ENCODE results near the gene BMPR1B.
"Not testable (repeated sequence)": the region's sequence is repeated elsewhere in the genome, so short reads cannot be mapped to it uniquely, and the experiment has no call there.

Gene BMPR1B

GRCh38 chr4:95108883-95109421, 351.2 kb downstream of the BMPR1B start:
- H3K27me3 ChIP-seq (ENCODE audit: insufficient read depth, low read length): no peaks in the 10 kb centered on the region
- H3K4me1 ChIP-seq (ENCODE audit: insufficient read depth, low read length): no peaks in the 10 kb centered on the region
- no peaks in the 10 kb centered on the region for H3K9me3 ChIP-seq (ENCODE audit: low read length)
- peaks cover 74% of the 10 kb centered on the region for H3K36me3 ChIP-seq (ENCODE audit: insufficient read depth, low read length)
- H2AFZ ChIP-seq (ENCODE audit: low read depth, low read length): no peak overlapping the region
- no peak overlapping the region for H3K4me3 ChIP-seq (ENCODE audit: low read length)

GRCh38 chr4:95114521-95114920, 356.8 kb downstream of the BMPR1B start:
- peaks cover 85% of the 10 kb centered on the region for H3K36me3 ChIP-seq (ENCODE audit: insufficient read depth, low read length)
- no peaks in the 10 kb centered on the region for H3K27me3 ChIP-seq (ENCODE audit: insufficient read depth, low read length)
- no peak overlapping the region for H2AFZ ChIP-seq (ENCODE audit: low read depth, low read length)
- no peaks in the 10 kb centered on the region for H3K4me1 ChIP-seq (ENCODE audit: insufficient read depth, low read length)
- no peaks in the 10 kb centered on the region for H3K9me3 ChIP-seq (ENCODE audit: low read length)
- no peak overlapping the region for H3K4me3 ChIP-seq (ENCODE audit: low read length)

- no peak overlapping the region for H2AFZ ChIP-seq (ENCODE audit: low read depth, low read length)
Observed at GRCh38 chr4:95118497-95118896, 360.7 kb downstream of the BMPR1B start.

GRCh38 chr4:95120456-95120855, 362.7 kb downstream of the BMPR1B start:
- peaks cover 76% of the 10 kb centered on the region for H3K36me3 ChIP-seq (ENCODE audit: insufficient read depth, low read length)
- H3K4me1 ChIP-seq (ENCODE audit: insufficient read depth, low read length): no peaks in the 10 kb centered on the region

More at GRCh38 chr4:95118497-95118896, 360.7 kb downstream of the BMPR1B start:
- Histone ChIP-seq H3K9me3 (ENCODE audit: low read length) (no peaks in the 10 kb centered on the region), H3K27me3 (ENCODE audit: insufficient read depth, low read length) (no peaks in the 10 kb centered on the region), H3K36me3 (ENCODE audit: insufficient read depth, low read length) (peaks cover 80% of the 10 kb centered on the region), H3K4me3 (ENCODE audit: low read length) (no peak overlapping the region), H3K4me1 (ENCODE audit: insufficient read depth, low read length) (no peaks in the 10 kb centered on the region)

GRCh38 chr4:95122001-95122400, 364.2 kb downstream of the BMPR1B start:
- no peak overlapping the region for H2AFZ ChIP-seq (ENCODE audit: low read depth, low read length)
- H3K36me3 ChIP-seq (ENCODE audit: insufficient read depth, low read length): peaks cover 75% of the 10 kb centered on the region
- no peaks in the 10 kb centered on the region for H3K27me3 ChIP-seq (ENCODE audit: insufficient read depth, low read length)
- no peak overlapping the region for H3K4me3 ChIP-seq (ENCODE audit: low read length)
- H3K4me1 ChIP-seq (ENCODE audit: insufficient read depth, low read length): no peaks in the 10 kb centered on the region
- no peaks in the 10 kb centered on the region for H3K9me3 ChIP-seq (ENCODE audit: low read length)

More at GRCh38 chr4:95120456-95120855, 362.7 kb downstream of the BMPR1B start:
- no peak overlapping the region for H2AFZ ChIP-seq (ENCODE audit: low read depth, low read length)
- H3K4me3 ChIP-seq (ENCODE audit: low read length): no peak overlapping the region
- no peaks in the 10 kb centered on the region for H3K27me3 ChIP-seq (ENCODE audit: insufficient read depth, low read length)
- no peaks in the 10 kb centered on the region for H3K9me3 ChIP-seq (ENCODE audit: low read length)

GRCh38 chr4:95124906-95125504, 367.2 kb downstream of the BMPR1B start:
- Histone ChIP-seq H2AFZ (ENCODE audit: low read depth, low read length) (no peak overlapping the region), H3K27me3 (ENCODE audit: insufficient read depth, low read length) (no peaks in the 10 kb centered on the region), H3K36me3 (ENCODE audit: insufficient read depth, low read length) (peaks cover 70% of the 10 kb centered on the region), H3K4me1 (ENCODE audit: insufficient read depth, low read length) (no peaks in the 10 kb centered on the region), H3K9me3 (ENCODE audit: low read length) (no peaks in the 10 kb centered on the region), H3K4me3 (ENCODE audit: low read length) (no peak overlapping the region)

- Histone ChIP-seq H3K4me3 (ENCODE audit: low read length) (no peak overlapping the region), H3K9me3 (ENCODE audit: low read length) (peaks cover 9% of the 10 kb centered on the region), H3K4me1 (ENCODE audit: insufficient read depth, low read length) (no peaks in the 10 kb centered on the region), H2AFZ (ENCODE audit: low read depth, low read length) (no peak overlapping the region), H3K36me3 (ENCODE audit: insufficient read depth, low read length) (peaks cover 85% of the 10 kb centered on the region), H3K27me3 (ENCODE audit: insufficient read depth, low read length) (no peaks in the 10 kb centered on the region)
Observed at GRCh38 chr4:95129031-95129430, 371.3 kb downstream of the BMPR1B start.

- H3K36me3 ChIP-seq (ENCODE audit: insufficient read depth, low read length): peaks cover 84% of the 10 kb centered on the region
- no peaks in the 10 kb centered on the region for H3K27me3 ChIP-seq (ENCODE audit: insufficient read depth, low read length)
- H2AFZ ChIP-seq (ENCODE audit: low read depth, low read length): no peak overlapping the region
- no peaks in the 10 kb centered on the region for H3K4me1 ChIP-seq (ENCODE audit: insufficient read depth, low read length)
- no peak overlapping the region for H3K4me3 ChIP-seq (ENCODE audit: low read length)
- peaks cover 10% of the 10 kb centered on the region for H3K9me3 ChIP-seq (ENCODE audit: low read length)
Observed at GRCh38 chr4:95129821-95130311, 372.1 kb downstream of the BMPR1B start.

- H3K27me3 ChIP-seq (ENCODE audit: insufficient read depth, low read length); H3K4me1 ChIP-seq (ENCODE audit: insufficient read depth, low read length); H2AFZ ChIP-seq (ENCODE audit: low read depth, low read length); H3K4me3 ChIP-seq (ENCODE audit: low read length): not testable (repeated sequence)
- Histone ChIP-seq H3K36me3 (ENCODE audit: insufficient read depth, low read length) (peaks cover 58% of the 10 kb centered on the region), H3K9me3 (ENCODE audit: low read length) (peaks cover 13% of the 10 kb centered on the region)
Observed at GRCh38 chr4:95134016-95134415, 376.3 kb downstream of the BMPR1B start.

- H3K36me3 ChIP-seq (ENCODE audit: insufficient read depth, low read length): peaks cover 49% of the 10 kb centered on the region
- H3K4me3 ChIP-seq (ENCODE audit: low read length); H2AFZ ChIP-seq (ENCODE audit: low read depth, low read length); H3K4me1 ChIP-seq (ENCODE audit: insufficient read depth, low read length); H3K27me3 ChIP-seq (ENCODE audit: insufficient read depth, low read length); H3K9me3 ChIP-seq (ENCODE audit: low read length): not testable (repeated sequence)
Observed at GRCh38 chr4:95139424-95139823, 381.7 kb downstream of the BMPR1B start.

- H3K4me3 ChIP-seq (ENCODE audit: low read length): no peak overlapping the region
- H3K27me3 ChIP-seq (ENCODE audit: insufficient read depth, low read length): no peaks in the 10 kb centered on the region
- peaks cover 61% of the 10 kb centered on the region for H3K36me3 ChIP-seq (ENCODE audit: insufficient read depth, low read length)
- peaks cover 9% of the 10 kb centered on the region for H3K9me3 ChIP-seq (ENCODE audit: low read length)
- H3K4me1 ChIP-seq (ENCODE audit: insufficient read depth, low read length): no peaks in the 10 kb centered on the region
- H2AFZ ChIP-seq (ENCODE audit: low read depth, low read length): no peak overlapping the region
Observed at GRCh38 chr4:95141361-95141760, 383.6 kb downstream of the BMPR1B start.

GRCh38 chr4:95142932-95143331, 385.2 kb downstream of the BMPR1B start:
- Histone ChIP-seq H3K27me3 (ENCODE audit: insufficient read depth, low read length) (no peaks in the 10 kb centered on the region), H3K9me3 (ENCODE audit: low read length) (peaks cover 9% of the 10 kb centered on the region), H3K4me1 (ENCODE audit: insufficient read depth, low read length) (no peaks in the 10 kb centered on the region), H3K36me3 (ENCODE audit: insufficient read depth, low read length) (peaks cover 68% of the 10 kb centered on the region), H2AFZ (ENCODE audit: low read depth, low read length) (no peak overlapping the region), H3K4me3 (ENCODE audit: low read length) (no peak overlapping the region)

GRCh38 chr4:95151255-95151654, 393.5 kb downstream of the BMPR1B start:
- Histone ChIP-seq H3K9me3 (ENCODE audit: low read length) (no peaks in the 10 kb centered on the region), H3K4me1 (ENCODE audit: insufficient read depth, low read length) (no peaks in the 10 kb centered on the region), H3K4me3 (ENCODE audit: low read length) (no peak overlapping the region), H2AFZ (ENCODE audit: low read depth, low read length) (no peak overlapping the region), H3K36me3 (ENCODE audit: insufficient read depth, low read length) (peaks cover 70% of the 10 kb centered on the region), H3K27me3 (ENCODE audit: insufficient read depth, low read length) (no peaks in the 10 kb centered on the region)

- H3K9me3 ChIP-seq (ENCODE audit: low read length): no peaks in the 10 kb centered on the region
- H3K36me3 ChIP-seq (ENCODE audit: insufficient read depth, low read length): peaks cover 64% of the 10 kb centered on the region
- peaks cover 5% of the 10 kb centered on the region for H3K4me1 ChIP-seq (ENCODE audit: insufficient read depth, low read length)
- no peaks in the 10 kb centered on the region for H3K27me3 ChIP-seq (ENCODE audit: insufficient read depth, low read length)
- no peak overlapping the region for H3K4me3 ChIP-seq (ENCODE audit: low read length)
- no peak overlapping the region for H2AFZ ChIP-seq (ENCODE audit: low read depth, low read length)
Observed at GRCh38 chr4:95153182-95153581, 395.4 kb downstream of the BMPR1B start.

Data from neuron (in vitro differentiated cells).